Effector memory CD8-positive, alpha-beta T cell (primary cell): ENCODE measurements around the gene ZNF331.
"Not testable (repeated sequence)": the region's sequence is repeated elsewhere in the genome, so short reads cannot be mapped to it uniquely, and the experiment has no call there.

Experiments used
- ATAC-seq: fragments of 150-1000 bp; cut with Tn5 transposase; replicated peaks from 2 replicates; pipeline ENCODE4 v1.10.0; 2021; ENCODE audit warnings: mild to moderate bottlenecking, moderate library complexity
- DNase-seq, 3 experiments: peaks; one replicate each; pipeline ENCODE4 v3.0.0; 2021
- H3K27ac Mint-ChIP-seq, 2 donors: one replicate each; pipeline ENCODE4 v1.8.0; 2022; ENCODE audit warnings: mild to moderate bottlenecking in 2 of 2, mixed read lengths in 2 of 2, moderate library complexity in 2 of 2
- H3K27me3 Mint-ChIP-seq, 2 donors: one replicate each; pipeline ENCODE4 v1.8.0; 2022; ENCODE audit warnings: mixed read lengths in 2 of 2
- H3K36me3 Mint-ChIP-seq: one replicate; pipeline ENCODE4 v1.8.0; 2022; ENCODE audit warnings: mild to moderate bottlenecking, moderate library complexity, mixed read lengths; ENCODE audit not compliant: insufficient read depth
- H3K4me1 Mint-ChIP-seq, 2 donors: one replicate each; pipeline ENCODE4 v1.8.0; 2022; ENCODE audit warnings: low read depth in 2 of 2, mixed read lengths in 2 of 2
- H3K4me3 Mint-ChIP-seq, 2 donors: one replicate each; pipeline ENCODE4 v1.8.0; 2022; ENCODE audit warnings: mild to moderate bottlenecking in 2 of 2, mixed read lengths in 2 of 2, moderate library complexity in 2 of 2
- H3K9me3 Mint-ChIP-seq, 2 donors: one replicate each; pipeline ENCODE4 v1.8.0; 2022; ENCODE audit warnings: mixed read lengths in 2 of 2
- total RNA-seq, 9 experiments: gene quantifications; one replicate each; lab custom pipeline; 2026; lab: John Stamatoyannopoulos, UW

ZNF331 gene
- 30.6 to 416 (median 68.4) reads per million in 9 experiments for total RNA-seq

DNA sequence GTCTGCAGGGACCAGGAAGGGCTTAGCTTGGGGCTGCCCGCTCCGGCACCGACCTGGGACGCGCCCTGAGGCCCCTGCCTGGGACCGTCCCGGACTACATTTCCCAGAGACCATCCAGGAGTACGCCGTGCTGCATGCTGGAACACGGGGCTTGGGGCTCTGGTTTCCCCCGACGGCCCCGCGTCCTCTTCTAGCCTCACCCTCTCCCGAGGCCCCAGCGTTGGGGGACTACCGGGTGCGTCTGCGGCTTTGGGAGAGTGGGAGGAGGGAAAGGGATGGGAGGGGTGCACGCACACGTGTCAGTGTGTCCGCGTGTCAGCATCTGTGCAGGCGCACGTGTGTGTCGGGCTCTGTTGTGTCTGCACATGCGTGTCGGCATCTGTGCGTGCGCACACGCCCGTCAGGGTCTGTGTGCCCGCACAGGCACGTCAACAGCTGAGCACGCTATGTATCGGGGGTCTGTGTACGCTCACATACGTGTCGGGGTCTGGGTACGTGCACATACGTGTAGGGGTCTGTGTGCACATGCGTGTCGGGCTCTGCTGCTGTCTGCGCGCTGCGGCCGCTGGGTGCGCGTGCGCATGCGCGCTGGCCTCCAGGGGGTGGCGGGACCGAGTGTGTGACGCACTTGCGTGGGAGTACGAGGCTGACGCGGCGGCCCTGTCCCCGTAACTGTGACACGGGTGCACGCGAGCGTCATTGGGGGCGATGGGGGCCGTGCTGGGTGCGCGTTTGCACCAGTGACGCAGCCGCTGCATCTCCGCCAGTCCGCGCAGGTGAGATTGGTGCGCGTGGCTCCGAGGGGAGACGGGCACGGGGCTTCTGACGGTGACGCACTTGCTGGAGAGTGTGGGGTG is at the start of gene ZNF331:
ZNF331 (plus strand) TSS at position 625 of the 857 bp plus-strand sequence. CDS start 31,232 bp downstream, outside the sequence.
- Mint-ChIP-seq H3K27me3 (no peaks in the 10 kb centered on the region), H3K27ac (peak within 1 kb of the TSS; percentile 100), H3K4me3 (peak within 1 kb of the TSS; percentile 98), H3K4me1 (peaks cover 15 to 19% of the 10 kb centered on the region in 2 donors), H3K9me3 (no peaks in the 10 kb centered on the region), H3K36me3 (peaks cover 52% of the 10 kb centered on the region)
- ATAC-seq = peak; percentile 82
- peak; percentile 87 to 88 (median 88) for DNase-seq

GRCh38 chr19:53492153-53492552 is 45.8 kb upstream of the ZNF331 start:
- H3K4me3 Mint-ChIP-seq = no peak overlapping the region
- ATAC-seq (no peak), DNase-seq (no peak)
- no peaks in the 10 kb centered on the region for H3K4me1 Mint-ChIP-seq
- H3K36me3 Mint-ChIP-seq = peaks cover 24% of the 10 kb centered on the region
- H3K27ac Mint-ChIP-seq = no peak overlapping the region
- H3K9me3 Mint-ChIP-seq = peaks cover 16 to 25% of the 10 kb centered on the region in 2 donors
- no peaks in the 10 kb centered on the region for H3K27me3 Mint-ChIP-seq

DNA sequence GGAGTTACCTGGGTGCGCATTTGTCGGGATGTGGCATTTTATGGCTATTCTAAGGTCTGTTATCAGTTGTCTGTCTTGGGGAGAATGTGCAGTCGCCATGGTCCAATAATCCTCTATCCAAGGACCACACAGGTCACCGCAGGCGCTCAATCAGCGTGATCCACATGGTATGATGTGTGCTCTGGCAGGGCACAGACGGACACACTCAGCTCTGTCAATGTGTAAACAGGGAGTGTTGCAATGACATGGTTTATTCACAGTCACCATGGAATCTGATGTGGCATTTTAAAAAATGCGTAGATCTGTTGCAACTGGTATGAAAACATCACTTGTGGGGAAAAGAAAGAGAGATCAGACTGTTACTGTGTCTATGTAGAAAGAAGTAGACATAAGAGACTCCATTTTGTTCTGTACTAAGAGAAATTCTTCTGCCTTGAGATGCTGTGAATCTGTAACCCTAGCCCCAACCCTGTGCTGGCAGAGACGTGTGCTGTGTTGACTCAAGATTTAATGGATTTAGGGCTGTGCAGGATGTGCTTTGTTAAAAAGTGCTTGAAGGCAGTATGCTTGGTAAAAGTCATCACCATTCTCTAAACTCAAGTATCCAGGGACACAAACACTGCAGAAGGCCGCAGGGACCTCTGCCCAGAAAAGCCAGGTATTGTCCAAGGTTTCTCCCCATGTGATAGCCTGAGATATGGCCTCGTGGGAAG is 40.5 kb upstream of the ZNF331 start:
- H3K27me3 Mint-ChIP-seq, DNase-seq, H3K4me3 Mint-ChIP-seq, H3K36me3 Mint-ChIP-seq, H3K4me1 Mint-ChIP-seq, H3K27ac Mint-ChIP-seq, ATAC-seq: not testable (repeated sequence)
- H3K9me3 Mint-ChIP-seq = peaks cover 10 to 17% of the 10 kb centered on the region in 2 donors

DNA sequence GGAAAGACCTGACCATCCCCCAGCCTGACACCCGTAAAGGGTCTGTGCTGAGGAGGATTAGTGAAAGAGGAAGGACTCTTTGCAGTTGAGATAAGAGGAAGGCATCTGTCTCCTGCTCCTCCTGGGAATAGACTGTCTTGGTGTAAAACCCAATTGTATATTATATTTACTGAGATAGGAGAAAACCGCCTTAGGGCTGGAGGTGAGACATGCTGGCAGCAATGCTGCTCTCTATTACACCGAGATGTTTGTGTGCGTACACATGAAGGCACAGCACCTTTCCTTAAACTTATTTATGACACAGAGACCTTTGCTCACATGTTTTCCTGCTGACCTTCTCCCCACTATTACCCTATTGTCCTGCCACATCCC is 39.9 kb upstream of the ZNF331 start:
- not testable (repeated sequence) for H3K36me3 Mint-ChIP-seq, H3K27me3 Mint-ChIP-seq, H3K27ac Mint-ChIP-seq, H3K4me3 Mint-ChIP-seq, DNase-seq, ATAC-seq, H3K4me1 Mint-ChIP-seq
- peaks cover 7 to 15% of the 10 kb centered on the region in 2 donors for H3K9me3 Mint-ChIP-seq

- Mint-ChIP-seq H3K9me3 (peaks cover 3 to 12% of the 10 kb centered on the region in 2 donors), H3K27me3 (peaks cover 8 to 12% of the 10 kb centered on the region in 2 donors)
- not testable (repeated sequence) for DNase-seq, H3K4me1 Mint-ChIP-seq, H3K27ac Mint-ChIP-seq, ATAC-seq, H3K36me3 Mint-ChIP-seq, H3K4me3 Mint-ChIP-seq
These were observed 34.8 kb upstream of the ZNF331 start for GRCh38 chr19:53503151-53503550.

DNA sequence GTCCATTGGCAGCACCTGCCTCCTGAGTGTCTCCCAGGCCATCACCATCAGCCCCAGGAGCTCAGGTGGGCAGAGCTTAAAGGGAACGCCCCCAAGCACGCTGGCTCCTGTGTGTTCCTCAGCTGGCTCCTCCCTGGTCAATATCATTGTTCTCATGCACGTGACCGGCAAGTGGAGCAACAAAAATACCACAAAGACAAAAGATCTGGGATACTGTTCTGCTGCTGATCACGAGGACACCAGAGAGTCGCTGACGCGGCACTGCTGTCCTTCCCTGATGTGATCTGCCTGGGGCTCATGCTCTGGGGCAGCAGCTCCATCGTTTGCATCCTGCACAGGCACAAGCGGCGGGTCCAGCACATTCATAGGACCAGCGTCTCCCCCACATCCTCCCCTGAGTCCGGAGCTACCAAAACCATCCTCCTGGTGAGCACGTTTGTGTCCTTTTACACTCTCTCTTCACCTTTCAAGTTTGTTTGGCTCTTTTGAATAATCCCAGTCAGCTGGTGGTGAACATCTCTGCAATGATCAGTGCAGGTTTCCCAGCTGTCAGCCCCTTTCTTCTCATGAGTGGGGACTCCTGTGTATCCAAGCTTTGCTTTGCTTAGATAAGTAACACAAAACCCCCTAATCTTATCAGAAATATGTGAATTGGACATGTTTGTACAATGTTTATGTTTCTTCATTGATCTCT is 34.1 kb upstream of the ZNF331 start:
- not testable (repeated sequence) for H3K27ac Mint-ChIP-seq, H3K4me3 Mint-ChIP-seq, DNase-seq, H3K36me3 Mint-ChIP-seq, H3K4me1 Mint-ChIP-seq, H3K9me3 Mint-ChIP-seq, ATAC-seq
- H3K27me3 Mint-ChIP-seq = peaks cover 15 to 17% of the 10 kb centered on the region in 2 donors

- not testable (repeated sequence) for H3K36me3 Mint-ChIP-seq, H3K9me3 Mint-ChIP-seq, DNase-seq, ATAC-seq, H3K4me3 Mint-ChIP-seq, H3K4me1 Mint-ChIP-seq, H3K27ac Mint-ChIP-seq
- peaks cover 16 to 17% of the 10 kb centered on the region in 2 donors for H3K27me3 Mint-ChIP-seq
These were observed 33.6 kb upstream of the ZNF331 start for GRCh38 chr19:53504365-53504703.

- ATAC-seq (no peak), DNase-seq (no peak)
- Mint-ChIP-seq H3K27me3 (peaks cover 16 to 17% of the 10 kb centered on the region in 2 donors), H3K36me3 (no peaks in the 10 kb centered on the region), H3K4me1 (no peaks in the 10 kb centered on the region), H3K4me3 (no peak overlapping the region), H3K9me3 (peaks cover 2 to 7% of the 10 kb centered on the region in 2 donors), H3K27ac (no peak overlapping the region)
These were observed 33.1 kb upstream of the ZNF331 start for GRCh38 chr19:53504885-53505284.

GRCh38 chr19:53506728-53507127 is 31.2 kb upstream of the ZNF331 start:
- Mint-ChIP-seq H3K4me1 (no peaks in the 10 kb centered on the region), H3K36me3 (no peaks in the 10 kb centered on the region), H3K4me3 (no peak overlapping the region), H3K27me3 (peaks cover 16 to 17% of the 10 kb centered on the region in 2 donors), H3K9me3 (peaks cover 2 to 7% of the 10 kb centered on the region in 2 donors), H3K27ac (no peak overlapping the region)
- DNase-seq = no peak
- ATAC-seq = no peak

GRCh38 chr19:53507523-53508442 is 30.2 kb upstream of the ZNF331 start:
- Mint-ChIP-seq H3K9me3 (peaks cover 2 to 7% of the 10 kb centered on the region in 2 donors), H3K27me3 (peaks cover 16 to 17% of the 10 kb centered on the region in 2 donors), H3K4me1 (peaks cover 0 to 3% of the 10 kb centered on the region in 2 donors), H3K36me3 (no peaks in the 10 kb centered on the region), H3K27ac (no peak overlapping the region), H3K4me3 (no peak overlapping the region)
- DNase-seq (no peak), ATAC-seq (no peak)

- Mint-ChIP-seq H3K4me1 (peaks cover 0 to 3% of the 10 kb centered on the region in 2 donors), H3K27ac (no peak overlapping the region), H3K4me3 (no peak overlapping the region), H3K9me3 (peaks cover 2 to 7% of the 10 kb centered on the region in 2 donors), H3K36me3 (no peaks in the 10 kb centered on the region), H3K27me3 (peaks cover 16 to 17% of the 10 kb centered on the region in 2 donors)
- DNase-seq = no peak
- ATAC-seq = no peak
These were observed 28.5 kb upstream of the ZNF331 start for GRCh38 chr19:53509443-53509842.

DNA sequence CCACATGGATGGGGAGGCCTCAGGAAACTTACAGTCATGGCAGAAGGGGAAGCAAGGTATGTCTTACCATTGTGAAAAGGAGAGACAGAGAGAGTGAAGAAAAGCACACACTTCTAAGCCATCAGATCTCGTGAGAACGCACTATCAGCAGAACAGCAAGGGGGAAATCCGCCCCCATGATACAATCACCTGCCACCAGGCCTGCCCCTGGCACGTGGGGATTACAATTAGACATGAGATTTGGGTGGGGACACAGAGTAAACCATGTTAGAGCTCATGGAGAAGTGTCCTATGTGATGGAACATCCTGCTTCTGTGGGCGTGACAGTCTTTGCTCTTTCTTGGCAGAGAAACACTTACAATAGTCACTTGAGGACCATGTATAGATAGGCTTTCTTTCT is 28.1 kb upstream of the ZNF331 start:
- Mint-ChIP-seq H3K4me3 (no peak overlapping the region), H3K9me3 (peaks cover 2 to 7% of the 10 kb centered on the region in 2 donors), H3K27ac (no peak overlapping the region), H3K36me3 (no peaks in the 10 kb centered on the region), H3K27me3 (peaks cover 16 to 17% of the 10 kb centered on the region in 2 donors), H3K4me1 (peaks cover 0 to 3% of the 10 kb centered on the region in 2 donors)
- DNase-seq (no peak), ATAC-seq (no peak)
